GM21381 (cell line): Measurements from ENCODE around the gene NET1.
A peak's percentile ranks its signal among the peaks of the same experiment; 100 is the strongest.
"Not testable (repeated sequence)": the region's sequence is repeated elsewhere in the genome, so short reads cannot be mapped to it uniquely, and the experiment has no call there.

ENCODE experiments used
- ATAC-seq: cut with Tn5 transposase; IDR thresholded peaks from one replicate; pipeline ENCODE4 v1.9.1; 2021; ENCODE audit warnings: mild to moderate bottlenecking, moderate library complexity; ENCODE audit not compliant: unreplicated experiment

NET1 gene

DNA sequence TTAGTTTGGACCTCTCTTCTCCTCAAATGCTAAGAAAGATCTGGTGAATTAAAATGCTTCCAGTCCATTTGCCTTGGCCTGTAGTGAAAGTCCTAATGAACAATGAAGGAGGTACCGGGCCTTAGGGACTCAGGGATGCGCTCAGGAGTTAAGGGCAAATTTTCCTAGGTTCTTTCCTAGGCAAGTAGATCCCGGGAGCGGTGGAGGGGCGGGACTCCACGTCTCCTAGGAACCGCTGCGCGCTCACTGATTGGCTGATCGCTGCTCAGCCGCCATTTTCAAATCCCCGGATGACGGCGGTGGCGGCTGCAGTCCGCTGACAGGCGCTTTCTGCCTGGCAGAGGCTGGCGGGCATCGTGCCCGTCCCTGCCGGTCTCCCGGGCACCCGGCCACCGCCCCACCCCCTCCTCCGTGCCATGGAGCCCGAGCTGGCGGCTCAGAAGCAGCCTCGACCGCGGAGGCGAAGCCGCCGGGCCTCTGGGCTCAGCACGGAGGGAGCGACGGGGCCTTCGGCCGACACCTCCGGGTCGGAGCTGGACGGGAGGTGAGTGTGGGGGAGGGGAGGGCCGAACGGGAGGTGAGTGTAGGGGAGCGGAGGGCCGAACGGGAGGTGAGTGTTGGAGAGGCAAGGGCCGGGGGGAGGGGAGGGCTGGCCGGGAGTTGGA is at the start of gene NET1:
NET1 (plus strand) TSS at position 281 of the 665 bp plus-strand sequence; CDS start at position 417, 136 bp downstream.
- ATAC-seq: peak; percentile 97

- no peak for ATAC-seq
These were observed 49.5 kb upstream of the NET1 start for GRCh38 chr10:5362873-5363272.

DNA sequence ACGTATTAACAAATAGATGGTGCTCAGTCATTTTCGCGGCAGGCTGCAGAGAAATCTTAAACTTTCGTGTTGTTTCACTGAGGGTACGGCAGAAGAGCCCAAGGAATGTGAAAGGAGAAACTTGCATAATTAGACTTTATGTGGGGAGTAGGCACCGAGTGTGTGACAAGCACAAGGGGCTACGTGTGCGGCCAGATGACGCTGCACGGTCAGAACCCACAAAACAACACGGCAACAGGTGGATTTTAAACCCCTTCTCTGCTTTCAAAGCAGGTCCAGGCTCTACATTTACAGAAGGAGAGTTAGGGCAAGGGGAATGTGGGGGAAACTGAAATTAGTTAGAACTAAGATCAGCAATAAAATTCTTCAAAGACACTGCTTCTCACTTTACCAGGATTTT is 48.0 kb upstream of the NET1 start:
- ATAC-seq: no peak

- ATAC-seq: no peak
These were observed 47.4 kb upstream of the NET1 start, which contains the start of gene UCN3 for GRCh38 chr10:5364890-5365338. TSS of gene UCN3 (plus strand) at chr10:5364966. CDS start at chr10:5373721, 8,755 bp downstream.

- no peak for ATAC-seq
These were observed 46.4 kb upstream of the NET1 start for GRCh38 chr10:5365928-5366327.

- no peak for ATAC-seq
These were observed 42.8 kb upstream of the NET1 start for GRCh38 chr10:5369362-5370158.

DNA sequence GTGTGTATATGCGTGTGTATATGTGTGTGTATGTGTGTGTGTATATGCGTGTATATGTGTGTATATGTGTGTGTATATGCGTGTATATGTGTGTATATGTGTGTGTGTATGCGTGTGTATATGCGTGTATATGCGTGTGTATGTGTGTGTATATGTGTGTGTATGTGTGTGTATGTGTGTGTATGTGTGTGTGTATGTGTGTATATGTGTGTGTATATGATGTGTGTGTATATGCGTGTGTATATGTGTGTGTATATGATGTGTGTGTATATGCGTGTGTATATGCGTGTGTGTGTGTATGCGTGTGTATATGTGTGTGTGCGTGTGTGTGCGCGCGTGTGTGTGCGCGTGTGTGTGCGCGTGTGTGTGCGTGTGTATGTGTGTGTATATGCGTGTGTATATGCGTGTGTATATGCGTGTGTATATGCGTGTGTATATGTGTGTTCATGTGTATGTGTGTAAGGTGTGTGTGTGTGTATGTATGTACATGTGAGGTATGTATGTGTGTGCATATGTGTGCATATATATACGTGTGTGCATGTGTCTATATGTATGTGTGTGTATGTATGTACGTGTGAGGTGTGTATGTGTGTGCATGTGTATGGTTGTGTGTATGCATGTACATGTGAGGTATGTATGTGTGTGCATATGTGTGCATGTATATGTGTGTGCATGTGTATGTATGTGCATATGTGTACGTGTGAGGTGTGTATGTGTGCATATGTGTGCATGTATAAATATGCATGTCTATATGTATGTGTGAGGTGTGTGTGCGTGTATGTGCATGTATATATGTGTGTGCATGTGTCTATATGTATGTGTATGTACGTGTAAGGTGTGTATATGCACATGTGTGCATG is 41.6 kb upstream of the NET1 start:
- no peak for ATAC-seq

- no peak for ATAC-seq
These were observed 39.0 kb upstream of the NET1 start for GRCh38 chr10:5373307-5373706.

GRCh38 chr10:5373891-5374611 is 38.3 kb upstream of the NET1 start:
- ATAC-seq: no peak

DNA sequence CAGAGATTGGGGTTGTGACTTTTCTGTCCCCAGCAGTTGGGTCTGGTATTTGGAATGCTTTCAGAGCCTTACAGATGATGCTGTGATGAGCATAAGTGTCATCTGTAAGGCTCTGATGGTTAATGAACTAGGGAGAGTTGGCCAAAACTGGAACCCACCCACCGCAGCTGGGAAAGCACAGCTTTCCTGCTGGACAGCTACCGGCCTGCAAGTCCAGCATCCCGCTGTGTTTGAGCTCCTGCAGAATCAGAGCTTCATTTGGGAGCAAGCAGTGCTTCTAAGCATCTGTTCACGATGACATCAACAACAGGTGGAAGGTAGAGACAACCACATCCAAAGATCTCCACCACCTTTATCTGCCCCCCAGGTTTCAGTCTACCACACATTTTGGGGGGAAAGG is 35.9 kb upstream of the NET1 start:
- no peak for ATAC-seq

GRCh38 chr10:5379202-5379601 is 33.2 kb upstream of the NET1 start:
- not testable (repeated sequence) for ATAC-seq

DNA sequence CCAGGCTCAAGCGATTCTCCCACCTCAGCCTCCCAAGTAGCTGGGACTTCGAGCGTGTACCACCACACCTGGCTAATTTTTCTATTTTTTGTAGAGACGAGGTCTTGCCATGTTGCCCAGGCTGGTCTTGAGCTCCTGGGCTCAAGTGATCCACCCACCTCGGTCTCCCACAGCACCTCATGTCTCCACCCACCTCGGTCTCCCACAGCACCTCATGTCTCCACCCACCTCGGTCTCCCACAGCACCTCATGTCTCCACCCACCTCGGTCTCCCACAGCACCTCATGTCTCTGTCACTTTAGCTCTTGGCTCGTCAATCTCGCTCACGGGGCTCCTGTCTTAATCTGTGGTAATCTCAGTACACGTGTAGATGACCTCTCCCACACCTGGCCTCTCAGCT is 32.0 kb upstream of the NET1 start:
- ATAC-seq: not testable (repeated sequence)

DNA sequence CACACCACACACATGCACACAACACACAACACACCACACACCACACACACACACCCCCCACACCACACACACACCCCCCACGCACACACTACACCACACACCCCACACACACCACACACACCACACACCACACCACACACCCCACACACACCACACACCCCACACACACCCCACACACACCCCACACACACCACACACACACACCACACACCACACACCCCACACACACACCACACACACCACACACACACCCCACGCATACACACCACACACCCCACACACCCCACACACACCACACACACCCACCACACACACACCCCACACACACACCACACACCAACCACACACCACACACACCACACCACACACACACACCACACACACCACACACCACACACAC is 31.2 kb upstream of the NET1 start:
- ATAC-seq: no peak

DNA sequence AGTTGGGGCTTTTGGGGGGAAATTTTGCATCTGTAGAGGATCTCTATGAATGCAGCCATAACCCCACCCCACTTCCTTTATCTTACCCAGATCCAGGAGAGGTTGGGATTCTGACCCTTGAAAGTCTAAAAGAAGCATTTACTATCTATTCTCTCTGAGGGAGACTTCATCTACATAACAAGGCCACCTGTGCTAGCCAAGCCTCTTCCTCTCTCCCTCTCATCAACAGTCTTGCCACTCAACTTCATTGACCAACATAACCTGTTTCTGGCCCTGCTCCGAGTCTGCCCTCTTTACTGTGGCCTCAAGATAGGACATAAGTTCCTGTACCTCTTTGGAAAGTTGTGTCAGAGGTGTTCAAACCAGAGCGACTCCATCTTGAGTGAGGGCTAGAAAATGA is 27.1 kb upstream of the NET1 start:
- ATAC-seq: no peak

DNA sequence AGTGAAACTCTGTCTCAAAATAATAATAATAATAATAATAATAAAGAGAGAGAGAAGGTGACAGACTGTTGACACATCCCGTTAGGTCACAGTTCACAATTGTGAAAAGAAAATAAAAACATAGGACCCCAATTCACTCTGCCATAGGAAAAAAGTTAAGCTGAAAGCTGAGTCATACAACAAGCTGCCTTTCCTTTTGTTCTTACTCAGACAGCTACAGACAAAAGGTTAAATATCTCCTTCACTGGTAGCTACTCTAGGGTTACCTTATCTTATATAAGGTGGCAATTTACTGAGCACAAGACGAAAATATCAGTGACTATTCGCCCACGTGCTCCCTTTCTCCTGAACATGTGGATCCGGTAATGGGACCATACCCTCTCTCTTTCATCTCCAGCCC is 25.2 kb upstream of the NET1 start:
- no peak for ATAC-seq

GRCh38 chr10:5390607-5391205 is 21.7 kb upstream of the NET1 start:
- ATAC-seq: no peak

DNA sequence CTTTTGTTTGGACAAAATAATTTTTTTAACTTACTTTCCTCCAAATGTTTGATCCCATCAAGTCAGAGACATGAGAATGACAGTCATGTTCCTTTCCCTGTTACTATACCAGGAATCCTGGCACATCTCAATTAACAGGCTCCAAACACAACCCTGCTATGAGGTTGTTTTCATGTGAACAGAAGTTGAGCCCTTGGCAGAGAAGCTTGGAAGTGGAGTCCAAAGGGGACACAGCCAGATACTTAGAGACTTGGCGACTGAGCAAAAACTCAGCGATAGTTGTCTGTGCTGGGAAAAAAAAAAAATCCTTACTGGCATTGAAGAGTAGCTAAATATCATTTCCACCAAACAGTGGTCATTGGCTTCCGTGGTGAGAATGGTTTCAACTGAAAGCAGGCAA is 20.6 kb upstream of the NET1 start:
- no peak for ATAC-seq

DNA sequence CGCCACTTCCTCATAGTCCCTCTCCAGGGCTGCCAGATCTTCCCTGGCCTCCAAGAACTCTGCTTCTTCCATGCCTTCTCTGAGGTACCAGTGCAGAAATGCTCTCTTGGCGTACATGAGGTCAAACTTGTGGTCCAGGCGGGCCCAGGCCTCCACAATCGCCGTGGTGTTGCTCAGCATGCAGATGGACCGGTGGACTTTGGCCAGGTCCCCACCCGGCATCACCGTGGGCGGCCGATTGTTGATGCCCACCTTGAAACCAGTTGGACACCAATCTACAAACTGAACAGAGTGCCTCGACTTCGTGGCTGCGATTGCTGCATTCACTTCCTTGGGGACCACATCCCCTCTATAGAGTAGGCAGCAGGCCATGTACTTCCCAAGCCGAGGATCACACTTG is 18.8 kb upstream of the NET1 start:
- no peak for ATAC-seq

DNA sequence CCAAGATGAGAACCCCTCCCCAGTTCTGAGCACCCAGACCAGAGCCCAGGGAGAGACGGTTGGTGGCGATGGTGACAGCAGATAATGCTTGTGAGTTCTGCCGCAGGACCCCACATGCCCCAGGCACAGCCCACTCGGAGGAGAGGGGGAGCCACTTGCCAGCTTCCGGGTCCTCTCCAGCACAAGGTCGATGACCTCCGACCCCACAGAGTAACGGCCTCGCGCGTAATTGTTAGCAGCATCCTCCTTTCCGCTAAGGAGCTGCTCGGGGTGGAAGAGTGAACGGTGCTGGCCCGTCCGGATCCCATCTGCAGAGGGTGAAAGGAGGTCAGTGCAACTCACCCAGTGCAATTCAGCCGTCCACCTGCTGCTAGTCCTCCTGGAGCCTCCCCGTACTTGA is 17.2 kb upstream of the NET1 start:
- no peak for ATAC-seq

GRCh38 chr10:5396556-5397300 is 15.6 kb upstream of the NET1 start:
- ATAC-seq: no peak
